HG02840 (cell line): ENCODE measurements around the gene ESF1.

ENCODE experiments used
- ATAC-seq: cut with Tn5 transposase; IDR thresholded peaks from one replicate; pipeline ENCODE4 v1.9.1; 2021; ENCODE audit warnings: mild to moderate bottlenecking, moderate library complexity, moderate number of reproducible peaks; ENCODE audit not compliant: unreplicated experiment, low FRiP score

ESF1 gene

GRCh38 chr20:13681248-13682125 is 103.2 kb downstream of the ESF1 start:
- peak; percentile 72 for ATAC-seq

- no peak for ATAC-seq
These were observed 105.8 kb downstream of the ESF1 start for GRCh38 chr20:13678944-13679343.

- ATAC-seq = no peak
These were observed 107.5 kb downstream of the ESF1 start for GRCh38 chr20:13677241-13677640.

- ATAC-seq = no peak
These were observed 108.0 kb downstream of the ESF1 start for GRCh38 chr20:13676682-13677081.

- ATAC-seq = no peak
These were observed 112.0 kb downstream of the ESF1 start for GRCh38 chr20:13672690-13673089.

- no peak for ATAC-seq
These were observed 112.8 kb downstream of the ESF1 start for GRCh38 chr20:13671916-13672378.

GRCh38 chr20:13671512-13671911 is 113.2 kb downstream of the ESF1 start:
- ATAC-seq = no peak

- no peak for ATAC-seq
These were observed 114.6 kb downstream of the ESF1 start for GRCh38 chr20:13670160-13670559.

GRCh38 chr20:13665709-13666395 is 118.9 kb downstream of the ESF1 start:
- ATAC-seq = no peak
